HepG2 (cell line): ENCODE results near the gene VARS2. TPM values are rescaled to one million over a fixed set of nuclear protein-coding genes. Genes with fewer than 3 reads are reported as not detected.

ENCODE experiments used
- ARNT ChIP-seq: fragments of 450-650 bp; IDR thresholded peaks from 2 replicates; pipeline ENCODE4 v1.6.1; 2017
- CC2D1A ChIP-seq: sonication (generic); formaldehyde crosslinking; IDR thresholded peaks from 2 replicates; pipeline ENCODE4 v1.8.1; 2023; ENCODE audit warnings: mild to moderate bottlenecking, missing genetic modification reagents
- HDAC2 ChIP-seq: sonication (generic); formaldehyde crosslinking; IDR thresholded peaks from 2 replicates; pipeline ENCODE4 v1.4.0; 2020; ENCODE audit warnings: missing genetic modification reagents
- LCORL ChIP-seq, 2 experiments: fragments of 450-650 bp in 1 of 2; sonication (generic) in 1 of 2; formaldehyde crosslinking in 1 of 2; IDR thresholded peaks; 2 replicates each; pipeline versions ENCODE4 v1.5.0 to v1.6.1; 2017 to 2020; ENCODE audit warnings: antibody characterized with exemption in 1 of 2, missing genetic modification reagents in 1 of 2
- MEIS1 ChIP-seq: sonication (generic); formaldehyde crosslinking; IDR thresholded peaks from 2 replicates; pipeline ENCODE4 v1.9.0; 2021; ENCODE audit warnings: mild to moderate bottlenecking, missing genetic modification reagents, moderate library complexity, borderline replicate concordance
- RARA ChIP-seq: IDR thresholded peaks from 2 replicates; pipeline ENCODE4 v1.6.1; 2016; ENCODE audit warnings: missing genetic modification reagents, missing compliant biosample characterization
- RXRA ChIP-seq: sonication (generic); formaldehyde crosslinking; IDR thresholded peaks from 2 replicates; pipeline ENCODE4 v1.5.1; 2020; ENCODE audit warnings: missing genetic modification reagents
- RXRB ChIP-seq: IDR thresholded peaks from 2 replicates; pipeline ENCODE4 v1.6.1; 2016; ENCODE audit warnings: borderline replicate concordance, missing genetic modification reagents, missing compliant biosample characterization
- TERF1 ChIP-seq: sonication (generic); formaldehyde crosslinking; IDR thresholded peaks from 2 replicates; pipeline ENCODE4 v1.8.0; 2022; ENCODE audit warnings: mild to moderate bottlenecking, missing genetic modification reagents, moderate library complexity
- ZNF318 ChIP-seq: sonication (generic); formaldehyde crosslinking; IDR thresholded peaks from 2 replicates; pipeline ENCODE4 v1.4.0; 2020; ENCODE audit warnings: mild to moderate bottlenecking, missing genetic modification reagents
- ZNF383 ChIP-seq: sonication (generic); formaldehyde crosslinking; IDR thresholded peaks from 2 replicates; pipeline ENCODE4 v1.4.0; 2020; ENCODE audit warnings: missing genetic modification reagents, mild to moderate bottlenecking, borderline replicate concordance
- ZNF503 ChIP-seq: sonication (generic); formaldehyde crosslinking; IDR thresholded peaks from 2 replicates; pipeline ENCODE4 v1.4.0; 2020; ENCODE audit warnings: missing genetic modification reagents
- polyA plus RNA-seq, 8 experiments: library from polyadenylated mRNA; depleted of rRNA in 3 of 8; stranded (reverse) in 7 of 8; unstranded in 1 of 8; fragments of >200 nt; fragmentation: Illumina TruSeq in 4 of 8; extraction: Trizol in 4 of 8; gene quantifications; 2 replicates each; pipeline versions ENCODE4 v1.2.1 to v1.2.3, GENCODE V29; 2011 to 2016; ENCODE audit warnings: low read depth in 4 of 8, missing spikeins in 1 of 8, mixed read lengths in 1 of 8; ENCODE audit not compliant: insufficient read depth in 1 of 8
- total RNA-seq, 5 experiments: library from RNA; depleted of rRNA; stranded (reverse); fragments of >200 nt; fragmentation: Illumina TruSeq; extraction: Trizol; gene quantifications; 2 replicates each; pipeline ENCODE4 v1.2.3, GENCODE V29; 2016; ENCODE audit warnings: low read depth in 1 of 5
- TF ChIP-seq, protein P1 (sequence below): sonication (generic); formaldehyde crosslinking; IDR thresholded peaks from 2 replicates; pipeline ENCODE4 v1.5.1; 2020; ENCODE audit warnings: mild to moderate bottlenecking, missing genetic modification reagents

Gene VARS2
- total and polyA plus RNA-seq, 2 of the 13 experiments (the other 11 are each of a cell fraction or from before 2014, with no cell fraction given): 61.8 to 71.8 TPM

GRCh38 chr6:30885999-30886896 is 27.8 kb upstream of the VARS2 start (continued):
- TF ChIP-seq ZNF318 (CRISPR knock-in tag) (no peak), RARA (CRISPR knock-in tag) (no peak), RXRA (CRISPR knock-in tag) (peak; percentile 29), RXRB (0 out of 2 replicates have a peak, but pooled peaks have one; percentile 7), CC2D1A (CRISPR knock-in tag) (no peak), MEIS1 (0 out of 2 replicates have a peak, but pooled peaks have one; percentile 14), ZNF503 (CRISPR knock-in tag) (peak; percentile 48; the same call in 1 of the 2 replicates), HDAC2 (CRISPR knock-in tag) (peak; percentile 63), ARNT (no peak), TERF1 (CRISPR knock-in tag) (no peak), ZNF383 (CRISPR knock-in tag) (no peak), LCORL (IDR thresholded peaks at IDR 0.05) (no peak), LCORL (CRISPR knock-in tag; IDR thresholded peaks at IDR 0.05) (peak; percentile 33; the same call in 1 of the 2 replicates)
- TF ChIP-seq, protein P1, sequence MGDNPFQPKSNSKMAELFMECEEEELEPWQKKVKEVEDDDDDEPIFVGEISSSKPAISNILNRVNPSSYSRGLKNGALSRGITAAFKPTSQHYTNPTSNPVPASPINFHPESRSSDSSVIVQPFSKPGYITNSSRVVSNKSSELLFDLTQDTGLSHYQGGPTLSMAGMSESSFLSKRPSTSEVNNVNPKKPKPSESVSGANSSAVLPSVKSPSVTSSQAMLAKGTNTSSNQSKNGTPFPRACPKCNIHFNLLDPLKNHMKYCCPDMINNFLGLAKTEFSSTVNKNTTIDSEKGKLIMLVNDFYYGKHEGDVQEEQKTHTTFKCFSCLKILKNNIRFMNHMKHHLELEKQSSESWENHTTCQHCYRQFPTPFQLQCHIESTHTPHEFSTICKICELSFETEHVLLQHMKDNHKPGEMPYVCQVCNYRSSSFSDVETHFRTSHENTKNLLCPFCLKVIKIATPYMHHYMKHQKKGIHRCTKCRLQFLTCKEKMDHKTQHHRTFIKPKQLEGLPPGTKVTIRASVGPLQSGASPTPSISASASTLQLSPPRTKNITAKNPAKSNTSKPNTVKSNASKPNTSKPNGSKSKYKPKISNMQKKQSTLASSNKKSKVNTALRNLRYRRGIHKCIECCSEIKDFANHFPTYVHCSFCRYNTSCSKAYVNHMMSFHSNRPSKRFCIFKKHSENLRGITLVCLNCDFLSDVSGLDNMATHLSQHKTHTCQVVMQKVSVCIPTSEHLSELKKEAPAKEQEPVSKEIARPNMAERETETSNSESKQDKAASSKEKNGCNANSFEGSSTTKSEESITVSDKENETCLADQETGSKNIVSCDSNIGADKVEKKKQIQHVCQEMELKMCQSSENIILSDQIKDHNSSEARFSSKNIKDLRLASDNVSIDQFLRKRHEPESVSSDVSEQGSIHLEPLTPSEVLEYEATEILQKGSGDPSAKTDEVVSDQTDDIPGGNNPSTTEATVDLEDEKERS (CRISPR knock-in tag): no peak
